AG09309 (cell line): ENCODE results near the gene RGP1.
A peak's percentile ranks its signal among the peaks of the same experiment; 100 is the strongest.

Experiments used
- DNase-seq: peaks from one replicate; pipeline ENCODE4 v3.0.0-alpha.2; 2010; ENCODE audit warnings: low read depth
- H3K4me3 ChIP-seq: 2 replicates; pipeline ENCODE4 v1.5.1; 2011; ENCODE audit warnings: mild to moderate bottlenecking, low read depth, low read length, moderate library complexity; ENCODE audit not compliant: control insufficient read depth
- CTCF ChIP-seq: IDR thresholded peaks from 2 replicates; pipeline ENCODE4 v1.5.1; 2011; ENCODE audit warnings: mild to moderate bottlenecking, low read depth, low read length, inconsistent platforms; ENCODE audit not compliant: insufficient read depth, control insufficient read depth; ENCODE audit errors: missing control alignments

The RGP1 gene

GRCh38 chr9:35797311-35798109, 48.4 kb downstream of the RGP1 start:
- DNase-seq, result no peak
- H3K4me3 ChIP-seq, result no peak overlapping the region
- TF ChIP-seq CTCF, result no peak

- no peak overlapping the region for H3K4me3 ChIP-seq
- TF ChIP-seq CTCF, result no peak
- peak; percentile 17 for DNase-seq
Measured at GRCh38 chr9:35798658-35799374, 49.7 kb downstream of the RGP1 start.

GRCh38 chr9:35800530-35800929, 51.4 kb downstream of the RGP1 start:
- no peak overlapping the region for H3K4me3 ChIP-seq
- TF ChIP-seq CTCF, result no peak
- DNase-seq, result no peak

GRCh38 chr9:35801328-35802128, 52.4 kb downstream of the RGP1 start:
- no peak for TF ChIP-seq CTCF
- no peak overlapping the region for H3K4me3 ChIP-seq
- no peak for DNase-seq

- no peak for DNase-seq
- H3K4me3 ChIP-seq, result no peak overlapping the region
- no peak for TF ChIP-seq CTCF
Measured at GRCh38 chr9:35806101-35806500, 57.0 kb downstream of the RGP1 start.
